Left cardiac atrium (tissue), 4 donors: Measurements from ENCODE around the gene ACOXL. TPM values are rescaled to one million over a fixed set of nuclear protein-coding genes. Genes with fewer than 3 reads are reported as not detected.

Experiments
- ATAC-seq, 2 donors: fragments of 200-7000 bp; cut with Tn5 transposase; one replicate each; pipeline ENCODE4 v1.9.1; 2020; ENCODE audit warnings: mild to moderate bottlenecking in 2 of 2, moderate library complexity in 2 of 2
- DNase-seq: peaks from one replicate; pipeline ENCODE4 v3.0.0-alpha.2; 2020
- intact Hi-C, 2 donors: fragments of 100-400 bp; cut with DNase I; formaldehyde crosslinking; loops; one replicate each; pipeline versions ENCODE4 v1.14.1 to v1.15.1; 2022 to 2023
- total RNA-seq, 2 donors: library from RNA; stranded (reverse); fragmentation: NEBNext Ultra II Directional; extraction: Animal tissue kit (Norgen Biotek cat#: 25700); gene quantifications; one replicate each; pipeline ENCODE4 v1.2.1, GENCODE V29; 2021
- donor health status: DM: no; HTN: yes; CAD: no.
- donor health status: DM: no; HTN: yes; CAD: no; lungs with severe emphysema.
- donor health status: DM: yes; HTN: yes; CAD: no.
- donor health status: Dilated cardiomyopathy.

The ACOXL gene
- total RNA-seq, 2 donors from 2014 or later, result 0.12 TPM; not detected in 1

GRCh38 chr2:110999626-111000025 lies 267.3 kb downstream of the ACOXL start:
- DNase-seq, result no peak
- no peak for ATAC-seq
- intact Hi-C loops, result no loop called here

- DNase-seq, result no peak
- ATAC-seq, result no peak
These were observed 272.9 kb downstream of the ACOXL start for GRCh38 chr2:111005307-111005706.

GRCh38 chr2:111005821-111006220 lies 273.4 kb downstream of the ACOXL start:
- ATAC-seq (no peak), DNase-seq (no peak)
- intact Hi-C loops, result no loop called here

More at GRCh38 chr2:111005307-111005706, 272.9 kb downstream of the ACOXL start:
- intact Hi-C loops, result no loop called here

DNA sequence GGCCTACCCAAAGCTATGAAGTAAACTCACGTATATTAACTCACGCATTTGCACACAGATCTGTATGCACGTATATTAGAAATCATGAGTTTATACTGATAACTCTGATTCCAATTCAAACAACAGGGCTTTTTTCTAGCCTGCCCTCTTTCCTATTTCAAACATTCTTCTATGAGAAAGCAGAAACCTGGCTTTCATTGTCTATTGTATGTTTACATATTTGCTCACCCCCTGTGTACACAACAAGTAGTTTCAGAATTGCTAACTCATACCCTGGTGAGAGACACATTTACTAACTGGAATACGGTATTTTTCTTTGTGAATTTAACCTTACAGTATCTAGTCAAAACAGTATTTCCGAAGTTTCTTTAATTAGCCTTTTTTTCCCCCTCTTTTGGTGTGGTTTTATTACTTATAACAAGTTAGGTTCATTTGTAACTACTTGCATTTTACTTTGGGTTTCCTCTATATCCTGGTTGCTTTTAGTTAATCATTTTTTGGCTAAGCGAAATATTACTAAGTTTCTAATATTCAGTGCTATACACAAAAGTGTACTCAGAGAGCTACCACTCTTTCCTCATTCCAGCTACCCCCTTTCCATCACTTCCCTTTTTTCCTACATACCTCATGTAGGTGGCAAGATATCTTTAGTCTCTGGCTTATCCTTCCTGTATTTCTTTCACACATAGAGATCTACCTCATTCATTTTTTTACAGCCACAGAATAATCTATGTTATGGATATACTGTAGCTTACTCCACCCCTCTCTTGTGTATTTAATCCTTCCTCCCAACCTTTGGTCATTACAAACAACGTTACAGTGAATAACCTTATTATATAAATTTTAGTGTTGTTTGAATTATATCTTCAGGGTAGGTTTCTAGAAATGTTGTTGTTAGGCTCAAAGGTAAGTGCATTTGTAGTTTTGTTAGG lies 275.6 kb downstream of the ACOXL start:
- no peak for ATAC-seq
- no peak for DNase-seq
- intact Hi-C loops, result no loop called here

DNA sequence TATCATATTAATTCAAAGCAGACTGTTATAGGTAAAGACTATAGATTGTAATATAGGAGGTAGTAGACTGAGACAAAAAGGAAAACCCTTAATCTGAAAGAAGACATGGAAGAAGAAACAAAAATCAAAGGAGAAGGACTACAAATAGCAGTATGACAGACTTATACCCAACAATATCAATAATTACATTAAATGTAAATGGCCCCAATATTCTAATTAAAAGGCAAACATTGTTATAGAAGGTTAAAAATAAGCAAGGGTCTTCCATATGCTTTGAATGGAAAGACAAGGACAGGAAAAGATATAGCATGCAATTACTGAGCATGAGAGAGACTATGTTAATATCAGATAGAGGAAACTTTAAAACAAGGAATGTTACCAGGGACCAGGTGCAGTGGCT lies 278.8 kb downstream of the ACOXL start:
- no peak for ATAC-seq
- no peak for DNase-seq
- intact Hi-C loops, result no loop called here

DNA sequence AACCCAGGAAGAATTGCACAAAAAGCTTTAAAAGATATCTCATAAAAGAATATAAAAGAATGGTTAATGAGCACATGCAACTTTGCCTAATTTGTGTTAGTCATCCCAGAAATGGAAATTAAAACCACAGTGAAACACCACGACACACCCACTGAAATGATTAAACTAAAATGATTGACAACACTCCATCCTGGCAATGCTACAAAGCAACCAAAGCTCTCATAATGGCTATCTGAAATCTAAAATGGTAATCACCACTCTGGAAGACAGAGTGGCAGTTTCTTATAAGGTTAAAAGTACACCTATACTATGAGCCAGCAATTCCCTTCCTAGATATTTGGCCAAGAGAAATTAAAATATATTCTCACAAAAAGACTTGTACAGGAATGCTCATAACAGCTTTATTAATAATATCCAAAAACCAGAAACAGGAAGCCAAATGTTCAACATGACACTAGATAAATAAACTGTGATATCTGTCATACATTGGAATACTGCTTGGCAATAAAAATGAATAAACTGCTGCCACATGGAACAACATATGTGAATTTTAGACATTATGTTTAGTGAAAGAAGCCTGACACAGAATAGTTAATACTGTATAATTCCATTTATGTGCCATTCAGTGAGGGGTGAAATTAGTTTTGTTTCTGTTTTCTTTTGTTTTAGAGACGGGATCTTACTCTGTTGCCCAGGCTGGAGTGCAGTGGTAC lies 283.1 kb downstream of the ACOXL start:
- DNase-seq, result no peak
- ATAC-seq, result no peak
- intact Hi-C loops, result no loop called here

GRCh38 chr2:111017034-111017622 lies 284.8 kb downstream of the ACOXL start:
- DNase-seq (no peak), ATAC-seq (no peak)
- intact Hi-C loops, result no loop called here

DNA sequence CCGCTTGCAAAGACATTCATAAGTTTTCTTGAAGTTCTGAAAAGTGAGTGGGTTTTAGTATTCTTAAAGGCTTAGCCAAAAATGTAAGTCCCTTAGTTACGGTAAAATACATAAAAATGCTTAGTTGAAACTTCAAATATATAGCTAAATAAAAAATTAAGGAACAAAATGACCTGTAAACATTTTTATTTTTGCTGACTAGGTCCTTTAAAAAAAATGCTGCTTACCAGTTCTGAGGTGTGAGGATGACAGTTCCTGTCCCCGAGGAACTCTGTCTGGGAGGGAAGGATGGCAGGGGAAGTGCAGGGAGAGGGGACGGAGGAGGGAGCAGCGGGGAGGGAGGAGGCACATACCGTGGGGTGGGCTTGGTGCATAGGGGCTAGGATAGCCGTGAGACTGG lies 285.5 kb downstream of the ACOXL start:
- DNase-seq (no peak), ATAC-seq (no peak)
- intact Hi-C loops, result no loop called here

DNA sequence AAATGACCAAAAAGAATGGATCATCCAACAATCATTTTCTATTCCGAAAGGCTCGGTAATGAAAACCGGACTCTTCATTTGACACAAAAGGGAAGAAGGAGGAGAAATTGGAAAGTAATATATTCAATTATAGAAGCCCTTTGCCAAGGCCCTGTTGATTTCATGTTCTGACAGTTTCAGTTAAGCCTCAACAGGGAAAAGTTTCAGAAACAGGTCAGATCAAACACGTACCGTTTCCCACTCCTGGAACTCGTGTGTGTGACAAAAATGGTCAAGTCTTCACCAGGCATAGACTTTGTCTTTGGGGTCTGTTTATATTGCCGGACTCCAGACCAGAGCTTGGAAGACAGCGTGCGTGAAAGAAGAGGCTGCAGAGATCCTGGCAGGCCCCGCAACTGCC lies 287.0 kb downstream of the ACOXL start:
- intact Hi-C loops, result no loop called here
- ATAC-seq (no peak), DNase-seq (no peak)

DNA sequence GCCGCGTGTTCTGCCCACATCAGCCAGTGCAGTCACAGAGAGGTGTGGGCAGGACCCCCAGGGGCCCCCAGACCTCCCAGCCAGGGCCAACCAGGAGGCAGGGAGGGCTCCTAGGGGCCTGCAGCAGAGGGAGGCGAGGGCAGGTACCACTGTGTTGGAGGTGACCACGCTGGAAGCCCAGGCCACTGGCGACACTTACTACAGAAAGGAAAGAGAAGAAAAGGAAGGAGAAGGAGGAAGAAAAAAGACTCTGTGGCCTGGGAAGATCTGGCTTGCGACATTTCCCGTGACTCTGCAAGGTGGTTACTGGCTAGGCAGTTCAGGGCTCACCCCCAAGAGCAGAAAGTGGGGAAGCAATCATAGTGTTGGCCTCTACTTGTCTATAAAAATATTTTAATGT lies 290.3 kb downstream of the ACOXL start:
- intact Hi-C loops, result no loop called here
- DNase-seq (no peak), ATAC-seq (no peak)

DNA sequence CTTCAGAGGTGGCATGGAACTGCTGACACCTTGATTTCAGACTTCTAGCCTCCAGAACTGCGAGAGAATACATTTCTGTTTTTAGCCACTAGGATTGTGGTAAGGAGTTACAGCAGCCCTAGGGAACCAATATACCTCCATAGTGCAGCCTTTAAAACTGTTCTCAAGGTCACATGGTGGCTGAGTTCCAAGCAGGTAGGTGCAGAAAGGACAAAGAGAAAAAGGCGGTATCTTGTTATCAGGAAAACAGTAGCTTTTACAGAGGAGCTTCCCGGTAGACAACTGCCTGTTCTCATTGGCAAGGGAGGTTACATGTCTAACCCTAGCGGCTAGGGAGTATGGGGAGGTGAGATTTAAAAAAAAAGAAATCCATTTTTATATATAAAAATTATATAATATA lies 292.1 kb downstream of the ACOXL start:
- intact Hi-C loops, result no loop called here
- no peak for DNase-seq
- ATAC-seq, result no peak

GRCh38 chr2:111025288-111025687 lies 292.9 kb downstream of the ACOXL start:
- no peak for ATAC-seq
- intact Hi-C loops, result no loop called here
- DNase-seq, result no peak

- DNase-seq, result no peak
- no peak for ATAC-seq
- intact Hi-C loops, result no loop called here
These were observed 296.3 kb downstream of the ACOXL start for GRCh38 chr2:111028720-111029119.

DNA sequence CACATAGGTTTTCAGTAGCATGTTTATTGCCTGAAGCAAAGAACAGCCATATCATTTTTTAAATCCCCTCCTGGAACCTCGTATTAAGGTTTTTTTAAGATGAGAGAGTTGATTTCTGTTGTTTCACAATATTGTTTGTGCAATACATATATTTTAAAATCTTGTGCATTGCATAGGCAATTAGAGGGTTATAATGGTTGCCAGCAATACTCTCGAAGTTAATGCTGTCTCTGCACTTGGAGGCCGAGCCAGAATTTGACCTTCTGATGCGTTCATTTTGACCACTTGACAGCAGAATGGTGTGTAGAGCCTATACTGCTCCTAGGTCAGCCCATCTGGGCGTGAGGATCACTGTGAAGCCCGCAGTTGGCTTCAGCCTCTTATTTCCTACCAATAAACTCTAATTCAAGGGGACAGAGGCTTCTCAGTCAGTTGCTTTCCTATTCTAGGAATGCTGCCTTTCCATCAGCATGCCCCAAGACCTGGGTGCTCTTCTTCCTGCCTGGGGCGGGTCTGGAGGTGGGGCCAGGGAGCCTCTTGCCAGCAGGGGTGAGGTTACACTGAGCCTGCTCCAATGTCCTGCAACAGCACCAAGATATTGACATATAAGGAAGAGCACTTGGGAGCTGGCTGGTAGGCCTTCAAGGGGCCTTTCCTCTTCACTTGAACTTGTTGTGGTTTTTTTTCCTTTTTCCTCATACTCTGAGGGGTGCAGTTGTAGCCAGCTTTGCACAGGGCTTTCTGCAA lies 297.0 kb downstream of the ACOXL start:
- no peak for DNase-seq
- intact Hi-C loops, result no loop called here
- ATAC-seq, result no peak

DNA sequence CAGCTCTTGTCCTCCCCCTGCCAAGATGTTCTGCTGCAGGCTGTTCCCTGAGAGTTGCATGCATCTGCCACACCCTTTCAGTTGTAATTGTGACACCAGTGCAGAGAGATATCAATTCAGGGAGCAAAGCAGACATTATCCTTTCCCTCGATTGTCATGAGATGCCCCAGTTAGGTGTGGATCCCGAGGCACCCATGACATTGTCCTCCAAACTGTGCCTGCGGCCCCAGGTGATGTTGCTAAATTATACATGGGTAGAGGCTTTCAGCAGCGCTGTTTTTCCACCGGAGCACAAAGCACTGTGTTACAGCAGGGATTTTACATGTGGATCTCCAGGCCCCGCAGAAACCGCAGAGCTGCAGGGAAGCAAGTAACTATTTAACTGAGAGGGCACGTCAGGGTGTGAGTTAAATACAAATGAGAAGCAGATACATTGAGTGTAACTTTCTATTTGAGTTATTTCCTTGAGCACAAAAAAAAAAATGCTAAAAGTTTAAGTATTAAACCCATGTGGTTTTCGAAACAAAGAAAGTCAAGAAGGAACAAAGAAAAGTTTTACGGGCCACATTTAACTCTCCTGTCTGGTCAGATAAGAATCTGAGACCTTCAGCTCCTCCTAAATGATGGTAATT lies 298.0 kb downstream of the ACOXL start:
- no peak for DNase-seq
- intact Hi-C loops, result no loop called here
- no peak for ATAC-seq

- ATAC-seq (no peak), DNase-seq (no peak)
- intact Hi-C loops, result no loop called here
These were observed 298.6 kb downstream of the ACOXL start for GRCh38 chr2:111030945-111031344.

- ATAC-seq (peak; percentile 78 to 83), DNase-seq (peak; percentile 35)
- intact Hi-C loops, result no loop called here
These were observed 299.4 kb downstream of the ACOXL start for GRCh38 chr2:111031546-111032478.
